Myocyte (in vitro differentiated cells): ENCODE results near the gene FBXL19. TPM values are rescaled to one million over a fixed set of nuclear protein-coding genes. Genes with fewer than 3 reads are reported as not detected.
"Not testable (repeated sequence)": the region's sequence is repeated elsewhere in the genome, so short reads cannot be mapped to it uniquely, and the experiment has no call there.

ENCODE experiments used
- DNase-seq: peaks from one replicate; pipeline ENCODE4 v3.0.0-alpha.2; 2012; ENCODE audit warnings: low read depth
- polyA plus RNA-seq: library from polyadenylated mRNA; unstranded; fragments of >200 nt; gene quantifications from one replicate; pipeline ENCODE4 v1.2.1, GENCODE V29; 2012; ENCODE audit warnings: missing spikeins
- total RNA-seq: library from RNA; depleted of rRNA; stranded (reverse); fragments of >200 nt; gene quantifications from 2 replicates; pipeline ENCODE4 v1.2.3, GENCODE V29; 2014

The FBXL19 gene
- total RNA-seq, result 11.6 and 14.9 TPM in 2 replicates
- polyA plus RNA-seq, result 12.7 TPM

GRCh38 chr16:30923554-30924075, at the start of gene FBXL19:
TSS of gene FBXL19 (plus strand) at chr16:30923572. CDS start at chr16:30925755, 2,183 bp downstream.
- DNase-seq, result no peak

- DNase-seq, result no peak
Measured at GRCh38 chr16:30874244-30874820, 49.0 kb upstream of the FBXL19 start.

GRCh38 chr16:30874821-30875717, 48.3 kb upstream of the FBXL19 start:
- DNase-seq, result peak; percentile 93

- DNase-seq, result peak; percentile 32
Measured at GRCh38 chr16:30875871-30876801, 47.2 kb upstream of the FBXL19 start.

- DNase-seq, result peak; percentile 30
Measured at GRCh38 chr16:30876867-30877266, 46.5 kb upstream of the FBXL19 start.

- no peak for DNase-seq
Measured at GRCh38 chr16:30882429-30883310, 40.7 kb upstream of the FBXL19 start.

GRCh38 chr16:30884760-30885159, 38.6 kb upstream of the FBXL19 start:
- no peak for DNase-seq

GRCh38 chr16:30885196-30885595, 38.2 kb upstream of the FBXL19 start:
- no peak for DNase-seq

- DNase-seq, result no peak
Measured at GRCh38 chr16:30886145-30886544, 37.2 kb upstream of the FBXL19 start.

GRCh38 chr16:30887927-30888326, 35.4 kb upstream of the FBXL19 start:
- DNase-seq, result no peak

GRCh38 chr16:30888856-30889499, 34.4 kb upstream of the FBXL19 start:
- DNase-seq, result no peak

GRCh38 chr16:30889721-30890120, 33.7 kb upstream of the FBXL19 start:
- no peak for DNase-seq

GRCh38 chr16:30891043-30891823, 32.1 kb upstream of the FBXL19 start:
- not testable (repeated sequence) for DNase-seq

- no peak for DNase-seq
Measured at GRCh38 chr16:30892670-30893416, 30.5 kb upstream of the FBXL19 start.

GRCh38 chr16:30893417-30893743, 30.0 kb upstream of the FBXL19 start:
- no peak for DNase-seq

- peak; percentile 91 for DNase-seq
Measured at GRCh38 chr16:30893744-30894539, 29.4 kb upstream of the FBXL19 start, which contains the start of gene BCL7C. TSS of gene BCL7C (minus strand) at chr16:30894077. CDS start at chr16:30893944, 133 bp downstream.
